ENCODE data around the gene AGPAT2.
A peak's percentile ranks its signal among the peaks of the same experiment; 100 is the strongest.

AGPAT2 gene

DNA sequence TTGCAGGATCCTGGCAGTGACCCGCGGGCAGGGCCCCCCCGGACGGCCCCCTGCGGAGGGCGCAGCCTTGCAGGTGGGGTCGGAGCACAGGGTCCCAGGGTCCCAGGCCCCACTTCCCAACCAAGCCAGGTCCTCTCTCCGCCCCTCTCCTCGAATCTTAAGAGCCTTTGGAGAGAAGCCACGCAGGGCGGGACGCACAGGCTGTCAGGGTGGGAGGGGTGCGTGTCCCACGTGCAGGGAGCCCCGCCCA is 43.0 kb downstream of the AGPAT2 start:
- peak overlapping the region; percentile 55 for H3K4me2 ChIP-seq (ENCODE audit: low read length)
- no peaks in the 10 kb centered on the region for H3K9me3 ChIP-seq (ENCODE audit: control insufficient read depth, insufficient read depth, low read length)
- no peaks in the 10 kb centered on the region for H4K20me1 ChIP-seq (ENCODE audit: control insufficient read depth, insufficient read depth, low read depth, low read length)
- peak overlapping the region; percentile 25; the same call in 1 of the 2 replicates for H3K4me3 ChIP-seq (ENCODE audit: low read length)
- H3F3A ChIP-seq (ENCODE audit: control insufficient read depth, insufficient read depth) = no peaks in the 10 kb centered on the region
- TF ChIP-seq, protein P1, sequence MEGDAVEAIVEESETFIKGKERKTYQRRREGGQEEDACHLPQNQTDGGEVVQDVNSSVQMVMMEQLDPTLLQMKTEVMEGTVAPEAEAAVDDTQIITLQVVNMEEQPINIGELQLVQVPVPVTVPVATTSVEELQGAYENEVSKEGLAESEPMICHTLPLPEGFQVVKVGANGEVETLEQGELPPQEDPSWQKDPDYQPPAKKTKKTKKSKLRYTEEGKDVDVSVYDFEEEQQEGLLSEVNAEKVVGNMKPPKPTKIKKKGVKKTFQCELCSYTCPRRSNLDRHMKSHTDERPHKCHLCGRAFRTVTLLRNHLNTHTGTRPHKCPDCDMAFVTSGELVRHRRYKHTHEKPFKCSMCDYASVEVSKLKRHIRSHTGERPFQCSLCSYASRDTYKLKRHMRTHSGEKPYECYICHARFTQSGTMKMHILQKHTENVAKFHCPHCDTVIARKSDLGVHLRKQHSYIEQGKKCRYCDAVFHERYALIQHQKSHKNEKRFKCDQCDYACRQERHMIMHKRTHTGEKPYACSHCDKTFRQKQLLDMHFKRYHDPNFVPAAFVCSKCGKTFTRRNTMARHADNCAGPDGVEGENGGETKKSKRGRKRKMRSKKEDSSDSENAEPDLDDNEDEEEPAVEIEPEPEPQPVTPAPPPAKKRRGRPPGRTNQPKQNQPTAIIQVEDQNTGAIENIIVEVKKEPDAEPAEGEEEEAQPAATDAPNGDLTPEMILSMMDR (IDR thresholded peaks at IDR 0.05; ENCODE audit: low read depth, low read length, poor library complexity, severe bottlenecking) = no peak
- no peak for TF ChIP-seq EZH2phosphoT487 (IDR thresholded peaks at IDR 0.05; ENCODE audit: borderline replicate concordance, low read length)
- H3K4me1 ChIP-seq (ENCODE audit: control insufficient read depth, low read length) = peaks cover 34% of the 10 kb centered on the region
- H3K9me2 ChIP-seq (replicated peaks; ENCODE audit: control insufficient read depth, low read length) = no peaks in the 10 kb centered on the region
- peaks cover 45% of the 10 kb centered on the region for H3K27me3 ChIP-seq (ENCODE audit: control insufficient read depth, low read length)
- no peak overlapping the region for H3K27ac ChIP-seq (ENCODE audit: low read depth, low read length)
- H3K79me2 ChIP-seq (ENCODE audit: control insufficient read depth, low read length) = no peaks in the 10 kb centered on the region
- no peaks in the 10 kb centered on the region for H3K36me3 ChIP-seq (ENCODE audit: control insufficient read depth, low read length)

- Histone ChIP-seq H3K4me2 (ENCODE audit: low read length) (peak overlapping the region; percentile 55), H3K9me2 (replicated peaks; ENCODE audit: control insufficient read depth, low read length) (no peaks in the 10 kb centered on the region), H3K4me1 (ENCODE audit: control insufficient read depth, low read length) (peaks cover 34% of the 10 kb centered on the region), H3K79me2 (ENCODE audit: control insufficient read depth, low read length) (no peaks in the 10 kb centered on the region), H3F3A (ENCODE audit: control insufficient read depth, insufficient read depth) (no peaks in the 10 kb centered on the region), H3K9me3 (ENCODE audit: control insufficient read depth, insufficient read depth, low read length) (no peaks in the 10 kb centered on the region), H4K20me1 (ENCODE audit: control insufficient read depth, insufficient read depth, low read depth, low read length) (no peaks in the 10 kb centered on the region), H3K27ac (ENCODE audit: low read depth, low read length) (no peak overlapping the region), H3K4me3 (ENCODE audit: low read length) (peak overlapping the region; percentile 25; the same call in 1 of the 2 replicates), H3K27me3 (ENCODE audit: control insufficient read depth, low read length) (peaks cover 42% of the 10 kb centered on the region), H3K36me3 (ENCODE audit: control insufficient read depth, low read length) (no peaks in the 10 kb centered on the region)
- no peak for TF ChIP-seq EZH2phosphoT487 (IDR thresholded peaks at IDR 0.05; ENCODE audit: borderline replicate concordance, low read length)
- TF ChIP-seq, protein P1 (IDR thresholded peaks at IDR 0.05; ENCODE audit: low read depth, low read length, poor library complexity, severe bottlenecking) = no peak
These were observed 43.5 kb downstream of the AGPAT2 start for GRCh38 chr9:136643596-136644342.

- Histone ChIP-seq H3K9me3 (ENCODE audit: control insufficient read depth, insufficient read depth, low read length) (no peaks in the 10 kb centered on the region), H3F3A (ENCODE audit: control insufficient read depth, insufficient read depth) (no peaks in the 10 kb centered on the region), H3K4me1 (ENCODE audit: control insufficient read depth, low read length) (peaks cover 34% of the 10 kb centered on the region), H3K79me2 (ENCODE audit: control insufficient read depth, low read length) (no peaks in the 10 kb centered on the region), H3K27me3 (ENCODE audit: control insufficient read depth, low read length) (peaks cover 42% of the 10 kb centered on the region), H3K4me3 (ENCODE audit: low read length) (no peak overlapping the region), H3K36me3 (ENCODE audit: control insufficient read depth, low read length) (no peaks in the 10 kb centered on the region), H3K27ac (ENCODE audit: low read depth, low read length) (no peak overlapping the region), H4K20me1 (ENCODE audit: control insufficient read depth, insufficient read depth, low read depth, low read length) (no peaks in the 10 kb centered on the region), H3K9me2 (replicated peaks; ENCODE audit: control insufficient read depth, low read length) (no peaks in the 10 kb centered on the region), H3K4me2 (ENCODE audit: low read length) (no peak overlapping the region)
- TF ChIP-seq EZH2phosphoT487 (IDR thresholded peaks at IDR 0.05; ENCODE audit: borderline replicate concordance, low read length) = no peak
- TF ChIP-seq, protein P1 (IDR thresholded peaks at IDR 0.05; ENCODE audit: low read depth, low read length, poor library complexity, severe bottlenecking) = no peak
These were observed 44.8 kb downstream of the AGPAT2 start for GRCh38 chr9:136642439-136642921.
